ENCODE measurements around the gene NFIC. TPM values are rescaled to one million over a fixed set of nuclear protein-coding genes. Genes with fewer than 3 reads are reported as not detected.

NFIC gene
- total and polyA plus RNA-seq, 10 of the 15 experiments (the other 5 are each of a cell fraction or from before 2014, with no cell fraction given): 0.71 to 53.5 (median 10.2) TPM

- no peak for DNase-seq (ENCODE audit: low read depth, low spot score)
- intact Hi-C loops (cut with micrococcal nuclease; ENCODE audit: unreplicated experiment): no loop called here
- no peak overlapping the region for H3K9ac ChIP-seq (ENCODE audit: control insufficient read depth, insufficient read depth, low read length)
- in situ Hi-C loops (cut with MboI): no loop called here
- peaks cover 12% of the 10 kb centered on the region in 2 experiments for H3K36me3 ChIP-seq (ENCODE audit: control insufficient read depth in 2 of 2, insufficient read depth in 2 of 2, low read length in 1 of 2)
- no peak overlapping the region for H2AFZ ChIP-seq (ENCODE audit: control insufficient read depth, low read depth, low read length)
- H3K27me3 ChIP-seq (replicated peaks in 1 of 2; ENCODE audit: control insufficient read depth in 2 of 2, insufficient read depth in 2 of 2, low read length in 1 of 2): no peaks in the 10 kb centered on the region
- no peak for ATAC-seq
- H3K27ac ChIP-seq (ENCODE audit: control insufficient read depth, insufficient read depth): no peak overlapping the region
- ChIA-PET RAD21 (ENCODE audit: unreplicated experiment) (no interaction called here), POLR2A (no interaction called here), SMC1A (ENCODE audit: uncharacterized antibody, unreplicated experiment) (no interaction called here), CTCF (no interaction called here)
- 81% methylated on average over 9 of the region's 11 CpGs for WGBS (ENCODE audit: insufficient coverage, insufficient replicate concordance, low lambda C conversion rate, missing lambda C conversion rate)
- FAIRE-seq: no peak
- no TSS peak for BruUV-seq (replicated peaks)
- H3K4me2 ChIP-seq (ENCODE audit: control insufficient read depth, insufficient read depth): no peak overlapping the region
- peaks cover 6% of the 10 kb centered on the region for H3K79me2 ChIP-seq (ENCODE audit: control insufficient read depth, insufficient read depth, low read length)
- no peaks in the 10 kb centered on the region for H3K4me1 ChIP-seq (ENCODE audit: control insufficient read depth, insufficient read depth, low read length)
- no peak for TF ChIP-seq ATF7 (IDR thresholded peaks at IDR 0.05; ENCODE audit: low read depth)
- TF ChIP-seq, protein P1, sequence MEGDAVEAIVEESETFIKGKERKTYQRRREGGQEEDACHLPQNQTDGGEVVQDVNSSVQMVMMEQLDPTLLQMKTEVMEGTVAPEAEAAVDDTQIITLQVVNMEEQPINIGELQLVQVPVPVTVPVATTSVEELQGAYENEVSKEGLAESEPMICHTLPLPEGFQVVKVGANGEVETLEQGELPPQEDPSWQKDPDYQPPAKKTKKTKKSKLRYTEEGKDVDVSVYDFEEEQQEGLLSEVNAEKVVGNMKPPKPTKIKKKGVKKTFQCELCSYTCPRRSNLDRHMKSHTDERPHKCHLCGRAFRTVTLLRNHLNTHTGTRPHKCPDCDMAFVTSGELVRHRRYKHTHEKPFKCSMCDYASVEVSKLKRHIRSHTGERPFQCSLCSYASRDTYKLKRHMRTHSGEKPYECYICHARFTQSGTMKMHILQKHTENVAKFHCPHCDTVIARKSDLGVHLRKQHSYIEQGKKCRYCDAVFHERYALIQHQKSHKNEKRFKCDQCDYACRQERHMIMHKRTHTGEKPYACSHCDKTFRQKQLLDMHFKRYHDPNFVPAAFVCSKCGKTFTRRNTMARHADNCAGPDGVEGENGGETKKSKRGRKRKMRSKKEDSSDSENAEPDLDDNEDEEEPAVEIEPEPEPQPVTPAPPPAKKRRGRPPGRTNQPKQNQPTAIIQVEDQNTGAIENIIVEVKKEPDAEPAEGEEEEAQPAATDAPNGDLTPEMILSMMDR (IDR thresholded peaks at IDR 0.05 in 2 of 3, conservative IDR thresholded peaks at IDR 0.05 in 1 of 3; ENCODE audit: control insufficient read depth in 2 of 3, extremely low read depth in 1 of 3, insufficient read depth in 1 of 3, low read depth in 3 of 3, low read length in 3 of 3): no peak
- TF ChIP-seq NFIC (IDR thresholded peaks at IDR 0.05; ENCODE audit: low read depth, low read length): no peak
- TF ChIP-seq RELA (IDR thresholded peaks at IDR 0.05; ENCODE audit: borderline replicate concordance, partially characterized antibody): no peak
- TF ChIP-seq TCF3 (IDR thresholded peaks at IDR 0.05; ENCODE audit: borderline replicate concordance, insufficient read depth, low read depth, low read length): no peak
- TF ChIP-seq KAT2A (conservative IDR thresholded peaks at IDR 0.05; ENCODE audit: control insufficient read depth, low read depth, low read length): no peak
- no peak for TF ChIP-seq SMARCA5 (IDR thresholded peaks at IDR 0.05)
- no peak for TF ChIP-seq SIX5 (IDR thresholded peaks at IDR 0.05; ENCODE audit: low read depth, low read length, severe bottlenecking)
- no peak for TF ChIP-seq SPI1 (IDR thresholded peaks at IDR 0.05; ENCODE audit: borderline replicate concordance, insufficient read depth, low read depth, low read length)
- TF ChIP-seq TCF7 (IDR thresholded peaks at IDR 0.05; ENCODE audit: borderline replicate concordance): no peak
- no peak for TF ChIP-seq SMAD1 (IDR thresholded peaks at IDR 0.05; ENCODE audit: low read depth, partially characterized antibody)
- no peak for TF ChIP-seq NFYA (IDR thresholded peaks at IDR 0.05; ENCODE audit: borderline replicate concordance, low read depth, low read length)
- no peak for TF ChIP-seq EZH2 (IDR thresholded peaks at IDR 0.05; ENCODE audit: borderline replicate concordance, control insufficient read depth, low read depth, low read length)
- H4K20me1 ChIP-seq (ENCODE audit: control insufficient read depth, insufficient read depth): no peaks in the 10 kb centered on the region
- H3K9me3 ChIP-seq (replicated peaks; ENCODE audit: control insufficient read depth, insufficient read depth, low read length): no peaks in the 10 kb centered on the region
- H3K4me3 ChIP-seq: no peak overlapping the region
Observed at GRCh38 chr19:3408996-3409345, 42.6 kb downstream of the NFIC start.
